H1 (cell line): ENCODE data around the gene CROCC2. TPM values are rescaled to one million over a fixed set of nuclear protein-coding genes. Genes with fewer than 3 reads are reported as not detected.

Experiments
- CTCF ChIA-PET: fragments of 300-600 bp; sonication (Branson Sonifier 250); formaldehyde crosslinking; loops from one replicate; lab custom pipeline; 2021; ENCODE audit not compliant: partially characterized antibody; lab: Charles Lee
- POLR2A ChIA-PET: fragments of 300-600 bp; sonication (Branson Sonifier 250); formaldehyde crosslinking; loops from one replicate; lab custom pipeline; 2021; ENCODE audit warnings: inconsistent platforms; ENCODE audit not compliant: partially characterized antibody; lab: Charles Lee
- DNase-seq, 2 experiments: peaks; one replicate each; pipeline versions ENCODE4 v3.0.0 to v3.0.0-alpha.2; 2010 to 2022; ENCODE audit warnings: low spot score in 2 of 2, low read depth in 1 of 2, mixed read lengths in 1 of 2
- FAIRE-seq: peaks from 2 replicates; lab custom pipeline; 2011; peaks lifted over from hg19 to GRCh38; lab: Jason Lieb, UNC
- H2AFZ ChIP-seq: 2 replicates; pipeline ENCODE4 v1.8.1; 2012; ENCODE audit warnings: low read length, inconsistent platforms
- H2AK5ac ChIP-seq: 2 replicates; pipeline ENCODE4 v1.6.1; 2013; ENCODE audit warnings: low read depth, low read length
- H2BK120ac ChIP-seq: replicated peaks from 2 replicates; pipeline ENCODE3; 2013; ENCODE audit warnings: low read depth, low read length, inconsistent platforms
- H2BK12ac ChIP-seq: 2 replicates; pipeline ENCODE4 v1.6.1; 2013; ENCODE audit warnings: low read depth, low read length
- H2BK15ac ChIP-seq: 2 replicates; pipeline ENCODE4 v1.6.1; 2013; ENCODE audit warnings: low read length
- H2BK20ac ChIP-seq: 2 replicates; pipeline ENCODE4 v1.6.1; 2013; ENCODE audit warnings: low read length
- H2BK5ac ChIP-seq: 2 replicates; pipeline ENCODE4 v1.6.1; 2013; ENCODE audit warnings: low read depth, low read length
- H3K14ac ChIP-seq: 2 replicates; pipeline ENCODE4 v1.6.1; 2013; ENCODE audit warnings: inconsistent platforms; ENCODE audit not compliant: insufficient read length
- H3K18ac ChIP-seq: 2 replicates; pipeline ENCODE4 v1.6.1; 2013; ENCODE audit warnings: low read length; ENCODE audit errors: extremely low read depth
- H3K23ac ChIP-seq: 2 replicates; pipeline ENCODE4 v1.6.1; 2013; ENCODE audit warnings: inconsistent platforms; ENCODE audit not compliant: insufficient read length
- H3K23me2 ChIP-seq: 2 replicates; pipeline ENCODE4 v1.6.1; 2013; ENCODE audit warnings: low read depth, low read length
- H3K27ac ChIP-seq: 2 replicates; pipeline ENCODE4 v1.6.1; 2011; ENCODE audit warnings: low read depth, low read length, inconsistent platforms
- H3K27me3 ChIP-seq, 4 experiments: replicated peaks in 1 of 4; 1 replicate in 1 of 4; 2 replicates in 3 of 4; pipeline versions ENCODE4 v1.6.1 to v1.8.1; 2011 to 2013; ENCODE audit warnings: low read length in 3 of 4, mild to moderate bottlenecking in 3 of 4, inconsistent platforms in 2 of 4, mixed read lengths in 2 of 4, moderate library complexity in 1 of 4; ENCODE audit not compliant: control insufficient read depth in 3 of 4, insufficient read depth in 3 of 4; ENCODE audit errors: extremely low read depth in 1 of 4
- H3K36me3 ChIP-seq, 4 experiments: 2 replicates each; pipeline versions ENCODE4 v1.6.1 to v1.8.1; 2011 to 2013; ENCODE audit warnings: mild to moderate bottlenecking in 4 of 4, low read length in 3 of 4, moderate library complexity in 2 of 4, control low read depth in 1 of 4, inconsistent platforms in 1 of 4; ENCODE audit not compliant: insufficient read depth in 4 of 4, control insufficient read depth in 2 of 4
- H3K4ac ChIP-seq: replicated peaks from 2 replicates; pipeline ENCODE3; 2013; ENCODE audit warnings: low read length, low read depth, mixed read lengths, inconsistent platforms; ENCODE audit not compliant: insufficient read length
- H3K4me1 ChIP-seq, 4 experiments: replicated peaks in 1 of 4; 1 replicate in 1 of 4; 2 replicates in 3 of 4; pipeline versions ENCODE4 v1.6.1 to v1.8.1; 2011 to 2013; ENCODE audit warnings: low read length in 3 of 4, inconsistent platforms in 2 of 4, mixed read lengths in 1 of 4; ENCODE audit not compliant: insufficient read depth in 4 of 4, control insufficient read depth in 3 of 4
- H3K4me2 ChIP-seq, 2 experiments: 2 replicates each; pipeline versions ENCODE4 v1.6.1 to v1.8.1; 2011 to 2013; ENCODE audit warnings: low read depth in 2 of 2, low read length in 2 of 2, control low read depth in 1 of 2, inconsistent platforms in 1 of 2, mild to moderate bottlenecking in 1 of 2; ENCODE audit not compliant: insufficient read depth in 1 of 2
- H3K4me3 ChIP-seq, 4 experiments: fragments of 200-600, 300-600 bp in 1 of 4; sonication (generic), shearing (Covaris generic), sonication (Bioruptor Twin) in 1 of 4; 2 replicates each; pipeline versions ENCODE4 v1.5.1 to v1.8.1; 2011 to 2016; ENCODE audit warnings: low read length in 4 of 4, low read depth in 3 of 4, control low read depth in 2 of 4, inconsistent platforms in 2 of 4, mild to moderate bottlenecking in 2 of 4, mixed read lengths in 1 of 4, moderate library complexity in 1 of 4; ENCODE audit not compliant: insufficient read depth in 2 of 4; ENCODE audit errors: extremely low read depth in 1 of 4
- H3K56ac ChIP-seq: replicated peaks from 2 replicates; pipeline ENCODE3; 2013; ENCODE audit warnings: low read depth, mild to moderate bottlenecking, mixed read lengths, low read length, inconsistent platforms; ENCODE audit not compliant: insufficient read length
- H3K79me1 ChIP-seq: 2 replicates; pipeline ENCODE4 v1.6.1; 2013; ENCODE audit warnings: low read depth, low read length, control low read depth
- H3K79me2 ChIP-seq, 2 experiments: 2 replicates each; pipeline versions ENCODE4 v1.6.1 to v1.8.1; 2012 to 2013; ENCODE audit warnings: low read length in 2 of 2, mild to moderate bottlenecking in 2 of 2, inconsistent platforms in 1 of 2; ENCODE audit not compliant: insufficient read depth in 2 of 2, control insufficient read depth in 1 of 2
- H3K9ac ChIP-seq, 4 experiments: replicated peaks in 1 of 4; 1 replicate in 1 of 4; 2 replicates in 3 of 4; pipeline versions ENCODE4 v1.6.1 to v1.8.1; 2011 to 2013; ENCODE audit warnings: low read depth in 3 of 4, low read length in 3 of 4, control low read depth in 2 of 4, mild to moderate bottlenecking in 2 of 4, moderate library complexity in 2 of 4, inconsistent platforms in 1 of 4; ENCODE audit errors: extremely low read depth in 1 of 4
- H3K9me3 ChIP-seq, 2 experiments: 2 replicates each; pipeline versions ENCODE4 v1.6.1 to v1.8.1; 2012 to 2013; ENCODE audit warnings: mild to moderate bottlenecking in 2 of 2, moderate library complexity in 2 of 2, control low read depth in 1 of 2, inconsistent platforms in 1 of 2, low read depth in 1 of 2, low read length in 1 of 2, mixed read lengths in 1 of 2; ENCODE audit not compliant: insufficient read depth in 2 of 2
- H4K20me1 ChIP-seq, 2 experiments: replicated peaks in 1 of 2; 2 replicates each; pipeline versions ENCODE3 to v1.8.1; 2011 to 2013; ENCODE audit warnings: inconsistent platforms in 2 of 2, low read length in 2 of 2, mild to moderate bottlenecking in 1 of 2; ENCODE audit not compliant: insufficient read depth in 2 of 2, control insufficient read depth in 1 of 2
- H4K5ac ChIP-seq: 2 replicates; pipeline ENCODE4 v1.6.1; 2013; ENCODE audit warnings: low read length, low read depth, mixed read lengths, inconsistent platforms; ENCODE audit not compliant: insufficient read length
- H4K8ac ChIP-seq: 2 replicates; pipeline ENCODE4 v1.8.0; 2013; ENCODE audit warnings: mild to moderate bottlenecking, moderate library complexity, low read length, inconsistent platforms; ENCODE audit not compliant: insufficient read depth; ENCODE audit errors: extremely low read depth
- H4K91ac ChIP-seq: replicated peaks from 2 replicates; pipeline ENCODE3; 2013; ENCODE audit warnings: low read length, mixed read lengths, inconsistent platforms; ENCODE audit not compliant: insufficient read length
- ASH2L ChIP-seq: fragments of 200-600, 300-600 bp; sonication (generic); IDR thresholded peaks from one replicate; pipeline ENCODE4 v1.7.1; 2017; ENCODE audit warnings: low read length
- BRCA1 ChIP-seq: IDR thresholded peaks from 2 replicates; pipeline ENCODE4 v1.6.1; 2012; ENCODE audit warnings: low read depth, low read length, improper control_type of control experiment
- CBX8 ChIP-seq: fragments of 300-800, 300-1000 bp; sonication (generic); IDR thresholded peaks from 2 replicates; pipeline ENCODE4 v1.7.1; 2016; ENCODE audit warnings: low read depth, low read length, borderline replicate concordance
- FOSL1 ChIP-seq: IDR thresholded peaks from 2 replicates; pipeline ENCODE4 v1.6.1; 2011; ENCODE audit warnings: mild to moderate bottlenecking, low read depth, low read length, moderate library complexity; ENCODE audit not compliant: insufficient read depth
- GTF2F1 ChIP-seq: IDR thresholded peaks from 2 replicates; pipeline ENCODE4 v1.6.1; 2012; ENCODE audit warnings: low read depth, low read length, improper control_type of control experiment, borderline replicate concordance
- HDAC6 ChIP-seq: IDR thresholded peaks from one replicate; pipeline ENCODE4 v1.7.1; 2012; ENCODE audit warnings: low read depth, mild to moderate bottlenecking, inconsistent platforms, low read length, moderate library complexity
- POU5F1 ChIP-seq: IDR thresholded peaks from 2 replicates; pipeline ENCODE4 v1.6.1; 2011; ENCODE audit warnings: low read depth, mild to moderate bottlenecking, low read length, moderate library complexity
- RNF2 ChIP-seq: fragments of 200-900, 300-1000 bp; sonication (generic); IDR thresholded peaks from 2 replicates; pipeline ENCODE4 v1.7.1; 2016; ENCODE audit warnings: borderline replicate concordance, low read depth, mild to moderate bottlenecking, antibody characterized with exemption, low read length; ENCODE audit not compliant: poor library complexity, severe bottlenecking; ENCODE audit errors: missing control alignments
- SIN3A ChIP-seq, 2 experiments: IDR thresholded peaks in 1 of 2; conservative IDR thresholded peaks in 1 of 2; 2 replicates each; pipeline ENCODE4 v1.6.1; 2011 to 2012; ENCODE audit warnings: low read length in 2 of 2, improper control_type of control experiment in 1 of 2, low read depth in 1 of 2, mild to moderate bottlenecking in 1 of 2
- SIRT6 ChIP-seq: IDR thresholded peaks from one replicate; pipeline ENCODE4 v1.7.1; 2012; ENCODE audit warnings: low read length, inconsistent platforms
- SUZ12 ChIP-seq: fragments of 200-600 bp; sonication (generic); IDR thresholded peaks from 2 replicates; pipeline ENCODE4 v1.6.1; 2012; ENCODE audit warnings: mild to moderate bottlenecking, inconsistent platforms, low read length, moderate library complexity, mixed read lengths
- TAF1 ChIP-seq: IDR thresholded peaks from 2 replicates; pipeline ENCODE4 v1.6.1; 2011; ENCODE audit warnings: mild to moderate bottlenecking, low read depth, low read length
- TCF12 ChIP-seq: IDR thresholded peaks from 2 replicates; pipeline ENCODE4 v1.6.1; 2011; ENCODE audit warnings: low read depth, mild to moderate bottlenecking, low read length
- ZNF274 ChIP-seq: IDR thresholded peaks from 2 replicates; pipeline ENCODE4 v1.7.0; 2012; ENCODE audit warnings: low read length, borderline replicate concordance; ENCODE audit errors: extremely low read depth
- WGBS, 2 experiments: shearing (Covaris generic) in 1 of 2; methylation state at CpG; one replicate each; pipeline versions ENCODE4 v1.1.6 to v1.1.7; 2013 to 2015; ENCODE audit warnings: low lambda C conversion rate in 2 of 2, mixed read lengths in 2 of 2, inconsistent platforms in 1 of 2, low coverage in 1 of 2, missing lambda C conversion rate in 1 of 2; ENCODE audit not compliant: insufficient replicate concordance in 2 of 2, insufficient coverage in 1 of 2, insufficient read length in 1 of 2; ENCODE audit errors: extremely low coverage in 1 of 2, missing lambda C conversion rate in 1 of 2; 5-methylcytosine and 5-hydroxymethylcytosine counted together
- polyA plus RNA-seq, 7 experiments: library from polyadenylated mRNA; depleted of rRNA in 3 of 7; stranded (reverse) in 5 of 7; unstranded in 2 of 7; fragments of >200 nt in 5 of 7; fragments of 200-250 nt in 2 of 7; gene quantifications; 1 replicate in 5 of 7; 2 replicates in 1 of 7; 4 replicates in 1 of 7; pipeline versions ENCODE4 v1.2.1 to v1.2.3, GENCODE V29; 2011 to 2013; ENCODE audit warnings: missing spikeins in 2 of 7, mixed read lengths in 2 of 7
- total RNA-seq: library from RNA; stranded (reverse); fragmentation: NEBNext Ultra II Directional; extraction: Animal tissue kit (Norgen Biotek cat#: 25700); gene quantifications from 2 replicates; pipeline ENCODE4 v1.2.1, GENCODE V29; 2021

Gene CROCC2
- total and polyA plus RNA-seq, 2 of the 8 experiments (the other 6 are each of a cell fraction or from before 2014, with no cell fraction given) = not detected

DNA sequence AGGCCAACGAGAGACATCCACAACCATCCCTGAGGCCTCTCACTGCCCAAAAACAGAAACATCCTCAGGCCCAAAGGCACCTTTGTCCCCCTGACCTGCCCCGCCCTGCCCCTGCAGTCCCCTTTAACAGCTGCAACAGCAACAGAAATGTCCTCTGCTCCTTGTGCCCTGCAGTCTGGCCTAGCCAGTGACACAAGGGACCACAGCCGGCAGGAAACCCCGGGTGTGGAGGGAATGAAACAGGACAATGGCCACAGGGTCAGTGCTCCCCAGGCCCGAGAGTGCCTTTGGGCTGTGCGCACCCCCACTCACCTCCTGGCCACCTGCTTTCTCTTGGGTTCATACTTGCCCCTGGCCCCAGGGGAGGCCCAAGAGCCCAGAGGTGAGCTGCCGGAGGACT lies 127.9 kb downstream of the CROCC2 start:
- no peak overlapping the region for H3K14ac ChIP-seq
- WGBS, 2 experiments = 82% methylated on average over 7 of the region's 7 CpGs; no CpG with 5 or more reads in 1 of the 2 experiments
- no peaks in the 10 kb centered on the region for H3K9me3 ChIP-seq
- 0 out of 2 replicates have a peak overlapping the region, but pooled peaks have one; percentile 24 for H2AK5ac ChIP-seq
- FAIRE-seq = no peak
- no peak overlapping the region for H4K8ac ChIP-seq
- H3K23ac ChIP-seq = no peak overlapping the region
- no peak overlapping the region for H3K4ac ChIP-seq
- no peak overlapping the region for H3K27ac ChIP-seq
- H3K4me3 ChIP-seq = no peak overlapping the region
- H2BK12ac ChIP-seq = no peak overlapping the region; the same call in 1 of the 2 replicates
- no peak overlapping the region for H3K9ac ChIP-seq
- no peaks in the 10 kb centered on the region for H3K79me2 ChIP-seq
- H2BK120ac ChIP-seq = no peak overlapping the region
- H4K5ac ChIP-seq = no peak overlapping the region
- H3K56ac ChIP-seq = no peak overlapping the region
- H3K79me1 ChIP-seq = no peaks in the 10 kb centered on the region
- H2BK15ac ChIP-seq = 0 out of 2 replicates have a peak overlapping the region, but pooled peaks have one; percentile 72
- H3K27me3 ChIP-seq = peaks cover 0 to 33% (median 19%) of the 10 kb centered on the region in 4 experiments; a peak in 4 of 7 replicates
- ChIA-PET CTCF (interaction anchor here (0.7 to 1.3 kb wide), 2 partner anchors 29 to 51 kb away, joined by 3 to 4 read pairs; no protein-coding TSS in a partner anchor), POLR2A (interaction anchor here (1.3 kb wide), 1 partner anchor 24 kb away, joined by 4 read pairs; no protein-coding TSS in a partner anchor)
- H3K18ac ChIP-seq = no peak overlapping the region
- no peak overlapping the region for H2BK20ac ChIP-seq
- no peak overlapping the region for H2AFZ ChIP-seq
- H4K91ac ChIP-seq = no peak overlapping the region
- H3K23me2 ChIP-seq = peaks cover 9% of the 10 kb centered on the region; the same call in 1 of the 2 replicates
- H4K20me1 ChIP-seq = no peaks in the 10 kb centered on the region
- H3K36me3 ChIP-seq = no peaks in the 10 kb centered on the region
- H2BK5ac ChIP-seq = no peak overlapping the region
- H3K4me1 ChIP-seq = peaks cover 0 to 16% (median 8%) of the 10 kb centered on the region in 4 experiments; a peak in 6 of 7 replicates
- DNase-seq = no peak
- no peak overlapping the region for H3K4me2 ChIP-seq
- TF ChIP-seq TCF12 (no peak), FOSL1 (no peak), TAF1 (no peak), SIRT6 (no peak), HDAC6 (no peak), BRCA1 (no peak), SUZ12 (no peak), POU5F1 (no peak), ZNF274 (no peak), RNF2 (no peak), GTF2F1 (no peak), ASH2L (no peak), SIN3A (conservative IDR thresholded peaks at IDR 0.05 in 1 of 2, IDR thresholded peaks at IDR 0.05 in 1 of 2; ENCODE audit: low read depth in 1 of 2, low read length in 2 of 2) (no peak), CBX8 (no peak)
